GM23338 (cell line): ENCODE measurements around the gene PSIP1. TPM values are rescaled to one million over a fixed set of nuclear protein-coding genes. Genes with fewer than 3 reads are reported as not detected.

ENCODE experiments used
- ATAC-seq: fragments of 200-7000 bp; cut with Tn5 transposase; 3 replicates; pipeline ENCODE4 v1.9.1; 2020
- DNase-seq: peaks from one replicate; pipeline ENCODE4 v3.0.0-alpha.2; 2015; ENCODE audit warnings: low spot score
- H2AFZ ChIP-seq: fragments of 200-600 bp; sonication (generic); 2 replicates; pipeline ENCODE4 v1.8.0; 2016; ENCODE audit warnings: antibody characterized with exemption, mild to moderate bottlenecking, moderate library complexity
- H3F3A ChIP-seq: fragments of 200-600 bp; sonication (generic); replicated peaks from 2 replicates; pipeline ENCODE4 v1.8.0; 2017; ENCODE audit warnings: antibody characterized with exemption, mixed run types, low read depth
- H3K27ac ChIP-seq: fragments of 200-600 bp; sonication (generic); 2 replicates; pipeline ENCODE4 v1.6.1; 2016; ENCODE audit warnings: low read depth
- H3K27me3 ChIP-seq: fragments of 200-600 bp; sonication (generic); 2 replicates; pipeline ENCODE4 v1.8.0; 2016; ENCODE audit warnings: mild to moderate bottlenecking, mixed run types, moderate library complexity; ENCODE audit not compliant: insufficient read depth
- H3K36me3 ChIP-seq: fragments of 200-600 bp; sonication (generic); 2 replicates; pipeline ENCODE4 v1.8.0; 2016; ENCODE audit warnings: mild to moderate bottlenecking; ENCODE audit not compliant: insufficient read depth
- H3K4me1 ChIP-seq: fragments of 200-600 bp; sonication (generic); 2 replicates; pipeline ENCODE4 v1.8.0; 2016; ENCODE audit warnings: mild to moderate bottlenecking, moderate library complexity; ENCODE audit not compliant: insufficient read depth
- H3K4me2 ChIP-seq: fragments of 200-600 bp; sonication (generic); 2 replicates; pipeline ENCODE4 v1.7.1; 2017; ENCODE audit warnings: mixed run types
- H3K4me3 ChIP-seq: fragments of 200-600 bp; sonication (generic); 2 replicates; pipeline ENCODE4 v1.6.1; 2016; ENCODE audit warnings: mixed run types
- H3K79me2 ChIP-seq: fragments of 200-600 bp; sonication (generic); replicated peaks from 2 replicates; pipeline ENCODE4 v1.8.0; 2017; ENCODE audit warnings: mild to moderate bottlenecking; ENCODE audit not compliant: insufficient read depth
- H3K9me2 ChIP-seq: fragments of 200-600 bp; sonication (generic); 2 replicates; pipeline ENCODE4 v1.8.0; 2017; ENCODE audit not compliant: insufficient read depth
- H4K20me1 ChIP-seq: fragments of 200-600 bp; sonication (generic); replicated peaks from 2 replicates; pipeline ENCODE4 v1.8.0; 2017; ENCODE audit warnings: mild to moderate bottlenecking; ENCODE audit not compliant: insufficient read depth
- H3K27ac Mint-ChIP-seq: 2 replicates; pipeline ENCODE4 v1.8.0; 2020; ENCODE audit warnings: inconsistent platforms, mild to moderate bottlenecking, moderate library complexity, mixed read lengths
- H3K27me3 Mint-ChIP-seq: 3 replicates; pipeline ENCODE4 v1.8.0; 2022; ENCODE audit warnings: low read depth, mild to moderate bottlenecking, moderate library complexity, mixed read lengths, inconsistent platforms; ENCODE audit not compliant: insufficient read depth, poor library complexity
- H3K36me3 Mint-ChIP-seq: 3 replicates; pipeline ENCODE4 v1.8.0; 2021; ENCODE audit warnings: low read depth, mild to moderate bottlenecking, inconsistent platforms, moderate library complexity, mixed read lengths
- H3K4me1 Mint-ChIP-seq: 3 replicates; pipeline ENCODE4 v1.8.0; 2020; ENCODE audit warnings: mild to moderate bottlenecking, inconsistent platforms, mixed read lengths
- H3K4me3 Mint-ChIP-seq: 3 replicates; pipeline ENCODE4 v1.8.0; 2021; ENCODE audit warnings: moderate library complexity, mild to moderate bottlenecking, inconsistent platforms, mixed read lengths
- H3K9me3 Mint-ChIP-seq: 3 replicates; pipeline ENCODE4 v1.8.0; 2020; ENCODE audit warnings: moderate library complexity, mild to moderate bottlenecking, inconsistent platforms, mixed read lengths
- CTCF ChIP-seq, 2 experiments: fragments of 200-600 bp in 1 of 2; sonication (generic) in 1 of 2; conservative IDR thresholded peaks; 2 replicates each; pipeline versions ENCODE4 v1.5.1 to v1.6.1; 2016 to 2017; ENCODE audit warnings: antibody characterized with exemption in 2 of 2, low read depth in 2 of 2, mild to moderate bottlenecking in 2 of 2, moderate library complexity in 1 of 2
- EZH2 ChIP-seq: fragments of 200-600 bp; sonication (generic); IDR thresholded peaks from one replicate; pipeline ENCODE4 v1.8.0; 2017; ENCODE audit warnings: antibody characterized with exemption, mild to moderate bottlenecking, low read depth; ENCODE audit not compliant: unreplicated experiment
- JUNB ChIP-seq: IDR thresholded peaks from one replicate; pipeline ENCODE4 v1.6.1; 2016; ENCODE audit warnings: antibody characterized with exemption; ENCODE audit not compliant: unreplicated experiment
- POLR2AphosphoS5 ChIP-seq: IDR thresholded peaks from 2 replicates; pipeline ENCODE4 v1.6.1; 2016; ENCODE audit warnings: antibody characterized with exemption, low read depth
- REST ChIP-seq: IDR thresholded peaks from one replicate; pipeline ENCODE4 v1.6.1; 2018; ENCODE audit warnings: antibody characterized with exemption; ENCODE audit not compliant: unreplicated experiment
- STAT1 ChIP-seq: IDR thresholded peaks from one replicate; pipeline ENCODE4 v1.6.1; 2016; ENCODE audit warnings: antibody characterized with exemption; ENCODE audit not compliant: unreplicated experiment
- polyA plus RNA-seq: library from polyadenylated mRNA; unstranded; fragments of >200 nt; fragmentation: Nextera tagmentation; extraction: Ambion mirVana; gene quantifications from 2 replicates; pipeline ENCODE4 v1.2.1, GENCODE V29; 2016
- total RNA-seq: library from RNA; depleted of rRNA; stranded (reverse); fragments of >200 nt; shearing (Covaris generic); gene quantifications from 2 replicates; pipeline ENCODE4 v1.2.3, GENCODE V29; 2014

Gene PSIP1
- total and polyA plus RNA-seq, 2 experiments from 2014 or later = 332 to 989 TPM

GRCh38 chr9:15519831-15520230, 9.1 kb upstream of the PSIP1 start:
- no peak for ATAC-seq
- H4K20me1 ChIP-seq = no peaks in the 10 kb centered on the region

More at GRCh38 chr9:15519831-15520230, 9.1 kb upstream of the PSIP1 start:
- H3K36me3 ChIP-seq = no peaks in the 10 kb centered on the region
- no peaks in the 10 kb centered on the region for H3K9me3 Mint-ChIP-seq
- no peak overlapping the region for H3K27ac ChIP-seq
- no peaks in the 10 kb centered on the region for H3F3A ChIP-seq
- H3K27me3 Mint-ChIP-seq = no peaks in the 10 kb centered on the region
- H2AFZ ChIP-seq = no peak overlapping the region
- H3K36me3 Mint-ChIP-seq = no peaks in the 10 kb centered on the region
- peaks cover 4% of the 10 kb centered on the region; the same call in 1 of the 2 replicates for H3K4me1 ChIP-seq
- H3K79me2 ChIP-seq = no peaks in the 10 kb centered on the region; the same call in 1 of the 2 replicates
- no peak overlapping the region for H3K27ac Mint-ChIP-seq
- H3K4me2 ChIP-seq = no peak overlapping the region
- DNase-seq = no peak
- H3K4me3 Mint-ChIP-seq = no peak overlapping the region
- H3K4me3 ChIP-seq = no peak overlapping the region
- no peaks in the 10 kb centered on the region for H3K27me3 ChIP-seq
- peaks cover 9% of the 10 kb centered on the region; the same call in 2 of the 3 replicates for H3K4me1 Mint-ChIP-seq
- TF ChIP-seq POLR2AphosphoS5 = no peak
- no peak for TF ChIP-seq JUNB
- TF ChIP-seq STAT1 = no peak
- TF ChIP-seq REST = no peak
- TF ChIP-seq EZH2 = no peak
- TF ChIP-seq CTCF (conservative IDR thresholded peaks at IDR 0.05; ENCODE audit: low read depth in 2 of 2) = no peak
- H3K9me2 ChIP-seq = no peaks in the 10 kb centered on the region
